Fibroblast of mammary gland (primary cell): ENCODE results near the gene POLRMT.
A peak's percentile ranks its signal among the peaks of the same experiment; 100 is the strongest.

Source experiments
- DNase-seq: peaks from one replicate; pipeline ENCODE4 v3.0.0-alpha.2; 2010; ENCODE audit warnings: low read depth
- H3K4me3 ChIP-seq: 2 replicates; pipeline ENCODE4 v1.5.1; 2011; ENCODE audit warnings: low read depth, mild to moderate bottlenecking, low read length, moderate library complexity; ENCODE audit not compliant: control insufficient read depth
- CTCF ChIP-seq: conservative IDR thresholded peaks from 2 replicates; pipeline ENCODE4 v1.5.1; 2011; ENCODE audit warnings: low read depth, low read length, inconsistent platforms; ENCODE audit not compliant: control insufficient read depth, insufficient read depth

POLRMT gene

GRCh38 chr19:613732-614567, 19.4 kb downstream of the POLRMT start:
- H3K4me3 ChIP-seq = no peak overlapping the region
- no peak for DNase-seq
- no peak for TF ChIP-seq CTCF

- DNase-seq = no peak
- TF ChIP-seq CTCF = no peak
- no peak overlapping the region for H3K4me3 ChIP-seq
Measured at GRCh38 chr19:612941-613340, 20.4 kb downstream of the POLRMT start.

GRCh38 chr19:611481-611868, 21.9 kb downstream of the POLRMT start:
- H3K4me3 ChIP-seq = no peak overlapping the region
- TF ChIP-seq CTCF = no peak
- DNase-seq = peak; percentile 94

GRCh38 chr19:610801-611480, 22.4 kb downstream of the POLRMT start:
- no peak for TF ChIP-seq CTCF
- no peak overlapping the region for H3K4me3 ChIP-seq
- peak; percentile 72 for DNase-seq

- DNase-seq = no peak
- H3K4me3 ChIP-seq = no peak overlapping the region
- no peak for TF ChIP-seq CTCF
Measured at GRCh38 chr19:610071-610800, 23.1 kb downstream of the POLRMT start.

- H3K4me3 ChIP-seq = no peak overlapping the region
- DNase-seq = no peak
- no peak for TF ChIP-seq CTCF
Measured at GRCh38 chr19:609004-609346, 24.4 kb downstream of the POLRMT start.
